H9 (cell line): Measurements from ENCODE around the gene CDK14. TPM values are rescaled to one million over a fixed set of nuclear protein-coding genes. Genes with fewer than 3 reads are reported as not detected.

Experiments
- DNase-seq: peaks from one replicate; pipeline ENCODE4 v3.0.0-alpha.2; 2017
- H2AFZ ChIP-seq: one replicate; pipeline ENCODE4 v1.6.1; 2013; ENCODE audit warnings: mild to moderate bottlenecking, low read length, control low read depth, moderate library complexity
- H2AK5ac ChIP-seq: 2 replicates; pipeline ENCODE4 v1.6.1; 2013; ENCODE audit warnings: low read length, control low read depth, mixed read lengths; ENCODE audit not compliant: insufficient read length
- H2BK120ac ChIP-seq: one replicate; pipeline ENCODE4 v1.6.1; 2013; ENCODE audit warnings: low read depth, mild to moderate bottlenecking, low read length, control low read depth, inconsistent platforms; ENCODE audit not compliant: poor library complexity, severe bottlenecking
- H2BK12ac ChIP-seq: 2 replicates; pipeline ENCODE4 v1.6.1; 2013; ENCODE audit warnings: low read length, control low read depth, mixed read lengths, low read depth; ENCODE audit not compliant: insufficient read length
- H2BK15ac ChIP-seq: 2 replicates; pipeline ENCODE4 v1.6.1; 2013; ENCODE audit warnings: low read depth, low read length, control low read depth
- H2BK20ac ChIP-seq: one replicate; pipeline ENCODE4 v1.6.1; 2013; ENCODE audit warnings: low read depth, mild to moderate bottlenecking, low read length, control low read depth, inconsistent platforms; ENCODE audit not compliant: poor library complexity, severe bottlenecking
- H2BK5ac ChIP-seq: 2 replicates; pipeline ENCODE4 v1.6.1; 2013; ENCODE audit warnings: low read length, control low read depth, mixed read lengths; ENCODE audit not compliant: insufficient read length
- H3K14ac ChIP-seq: 2 replicates; pipeline ENCODE4 v1.6.1; 2013; ENCODE audit warnings: low read length, control low read depth; ENCODE audit not compliant: insufficient read depth
- H3K18ac ChIP-seq: 2 replicates; pipeline ENCODE4 v1.6.1; 2013; ENCODE audit warnings: low read depth, mild to moderate bottlenecking, mixed read lengths, low read length, control low read depth; ENCODE audit not compliant: insufficient read length
- H3K23ac ChIP-seq: 2 replicates; pipeline ENCODE4 v1.6.1; 2013; ENCODE audit warnings: low read length, control low read depth, mixed read lengths, low read depth; ENCODE audit not compliant: insufficient read length
- H3K23me2 ChIP-seq: 2 replicates; pipeline ENCODE4 v1.6.1; 2013; ENCODE audit warnings: low read depth, mild to moderate bottlenecking, mixed read lengths, low read length, control low read depth; ENCODE audit not compliant: insufficient read length, poor library complexity, severe bottlenecking
- H3K27ac ChIP-seq: 2 replicates; pipeline ENCODE4 v1.5.1; 2013; ENCODE audit warnings: low read length, control low read depth, mixed read lengths, low read depth; ENCODE audit not compliant: insufficient read length
- H3K27me3 ChIP-seq: 2 replicates; pipeline ENCODE4 v1.6.1; 2013; ENCODE audit warnings: low read length, control low read depth, inconsistent platforms; ENCODE audit not compliant: insufficient read depth
- H3K4ac ChIP-seq: 2 replicates; pipeline ENCODE4 v1.6.1; 2013; ENCODE audit warnings: low read depth, mild to moderate bottlenecking, control low read depth, inconsistent platforms, low read length, moderate library complexity
- H3K4me1 ChIP-seq: 2 replicates; pipeline ENCODE4 v1.6.1; 2013; ENCODE audit warnings: low read length, control low read depth, inconsistent platforms; ENCODE audit not compliant: insufficient read depth
- H3K4me2 ChIP-seq: 2 replicates; pipeline ENCODE4 v1.6.1; 2013; ENCODE audit warnings: low read length, control low read depth, mixed read lengths; ENCODE audit not compliant: insufficient read length, insufficient read depth
- H3K56ac ChIP-seq: 2 replicates; pipeline ENCODE4 v1.6.1; 2013; ENCODE audit warnings: low read depth, mild to moderate bottlenecking, mixed read lengths, low read length, control low read depth; ENCODE audit not compliant: insufficient read length
- H3K79me1 ChIP-seq: 2 replicates; pipeline ENCODE4 v1.6.1; 2013; ENCODE audit warnings: low read depth, mild to moderate bottlenecking, moderate library complexity, low read length, control low read depth, inconsistent platforms; ENCODE audit not compliant: insufficient read depth, poor library complexity, severe bottlenecking
- H3K79me2 ChIP-seq: 2 replicates; pipeline ENCODE4 v1.6.1; 2013; ENCODE audit warnings: low read length, control low read depth, inconsistent platforms; ENCODE audit not compliant: insufficient read depth
- H3K9ac ChIP-seq: 2 replicates; pipeline ENCODE4 v1.6.1; 2013; ENCODE audit warnings: low read length, control low read depth, mixed read lengths; ENCODE audit not compliant: insufficient read length; ENCODE audit errors: extremely low read depth
- H3K9me3 ChIP-seq: one replicate; pipeline ENCODE4 v1.6.1; 2013; ENCODE audit warnings: low read depth, low read length, inconsistent platforms; ENCODE audit not compliant: control insufficient read depth
- H3T11ph ChIP-seq: one replicate; pipeline ENCODE4 v1.6.1; 2013; ENCODE audit warnings: mild to moderate bottlenecking, low read length, control low read depth, inconsistent platforms
- H4K20me1 ChIP-seq: one replicate; pipeline ENCODE4 v1.6.1; 2013; ENCODE audit not compliant: control insufficient read depth, insufficient read length, insufficient read depth
- H4K5ac ChIP-seq: 2 replicates; pipeline ENCODE4 v1.6.1; 2013; ENCODE audit warnings: low read depth, mild to moderate bottlenecking, mixed read lengths, low read length, control low read depth; ENCODE audit not compliant: insufficient read length
- H4K8ac ChIP-seq: replicated peaks from 2 replicates; pipeline ENCODE4 v1.6.1; 2013; ENCODE audit warnings: low read length, control low read depth, mixed read lengths, low read depth; ENCODE audit not compliant: insufficient read length
- H4K91ac ChIP-seq: 2 replicates; pipeline ENCODE4 v1.6.1; 2013; ENCODE audit warnings: low read depth, mild to moderate bottlenecking, moderate library complexity, mixed read lengths, low read length, control low read depth; ENCODE audit not compliant: insufficient read length
- H3K27ac Mint-ChIP-seq, 3 experiments: 2 replicates in 2 of 3; 3 replicates in 1 of 3; pipeline ENCODE4 v1.8.0; 2020 to 2021; ENCODE audit warnings: mixed read lengths in 3 of 3, mild to moderate bottlenecking in 1 of 3, moderate library complexity in 1 of 3
- H3K27me3 Mint-ChIP-seq: 2 replicates; pipeline ENCODE4 v1.8.0; 2021; ENCODE audit warnings: low read depth, mild to moderate bottlenecking, moderate library complexity, mixed read lengths
- H3K36me3 Mint-ChIP-seq, 3 experiments: 2 replicates in 2 of 3; 3 replicates in 1 of 3; pipeline ENCODE4 v1.8.0; 2020 to 2021; ENCODE audit warnings: low read depth in 3 of 3, mixed read lengths in 3 of 3; ENCODE audit not compliant: insufficient read depth in 1 of 3
- H3K4me1 Mint-ChIP-seq, 2 experiments: 2 replicates each; pipeline ENCODE4 v1.8.0; 2020; ENCODE audit warnings: mixed read lengths in 2 of 2
- H3K4me3 Mint-ChIP-seq, 2 experiments: 2 replicates in 1 of 2; 3 replicates in 1 of 2; pipeline ENCODE4 v1.8.0; 2020 to 2021; ENCODE audit warnings: mild to moderate bottlenecking in 2 of 2, mixed read lengths in 2 of 2, moderate library complexity in 1 of 2
- H3K9me3 Mint-ChIP-seq, 2 experiments: 2 replicates in 1 of 2; 3 replicates in 1 of 2; pipeline ENCODE4 v1.8.0; 2020; ENCODE audit warnings: mild to moderate bottlenecking in 2 of 2, mixed read lengths in 2 of 2, moderate library complexity in 1 of 2
- CTCF ChIP-seq: fragments of 200-600 bp; sonication (generic); conservative IDR thresholded peaks from 3 replicates; pipeline ENCODE4 v1.8.0; 2021; ENCODE audit warnings: antibody characterized with exemption, mild to moderate bottlenecking
- WGBS: extraction: QIAGEN DNeasy Blood & Tissue Kit; methylation state at CpG from one replicate; pipeline ENCODE4 v1.1.7; 2013; ENCODE audit warnings: missing lambda C conversion rate, low lambda C conversion rate, mixed read lengths; ENCODE audit not compliant: insufficient read length; ENCODE audit errors: extremely low coverage; 5-methylcytosine and 5-hydroxymethylcytosine counted together
- total RNA-seq: library from RNA; stranded (reverse); gene quantifications from 2 replicates; pipeline ENCODE4 v1.2.1, GENCODE V29; 2021

Gene CDK14
- total RNA-seq, 1 experiment from 2014 or later, result 23.9 TPM

- H3K23me2 ChIP-seq, result no peaks in the 10 kb centered on the region
- no peak overlapping the region for H2BK5ac ChIP-seq
- no peak overlapping the region for H3K14ac ChIP-seq
- no peak overlapping the region for H3K4me2 ChIP-seq
- no peak overlapping the region for H3K4me3 Mint-ChIP-seq
- H3K27me3 Mint-ChIP-seq, result no peaks in the 10 kb centered on the region
- no peaks in the 10 kb centered on the region for H3K27me3 ChIP-seq
- no peak for TF ChIP-seq CTCF
- no peak overlapping the region for H4K91ac ChIP-seq
- no peak overlapping the region for H2BK15ac ChIP-seq
- H3K36me3 Mint-ChIP-seq, result peaks cover 22 to 31% (median 25%) of the 10 kb centered on the region in 3 experiments
- H3K79me2 ChIP-seq, result no peaks in the 10 kb centered on the region
- H2AK5ac ChIP-seq, result no peak overlapping the region
- no peaks in the 10 kb centered on the region for H4K20me1 ChIP-seq
- WGBS, result no CpG with 5 or more reads among the region's 3 CpGs
- H3K27ac Mint-ChIP-seq, result no peak overlapping the region
- no peak overlapping the region for H3K23ac ChIP-seq
- no peak overlapping the region for H3K27ac ChIP-seq
- no peak for DNase-seq
- peaks cover 24 to 28% of the 10 kb centered on the region in 2 experiments for H3K9me3 Mint-ChIP-seq
- H3K18ac ChIP-seq, result no peak overlapping the region
- H3K4me1 Mint-ChIP-seq, result peaks cover 7 to 14% of the 10 kb centered on the region in 2 experiments
- peaks cover 4% of the 10 kb centered on the region for H3K9me3 ChIP-seq
- H4K8ac ChIP-seq, result no peak overlapping the region
- no peak overlapping the region for H2AFZ ChIP-seq
- H3K4me1 ChIP-seq, result no peaks in the 10 kb centered on the region; the same call in 1 of the 2 replicates
- no peak overlapping the region for H2BK20ac ChIP-seq
- no peak overlapping the region for H3K56ac ChIP-seq
- no peak overlapping the region for H2BK12ac ChIP-seq
- no peak overlapping the region for H3K9ac ChIP-seq
- no peak overlapping the region for H2BK120ac ChIP-seq
- no peak overlapping the region for H4K5ac ChIP-seq
- H3K79me1 ChIP-seq, result no peaks in the 10 kb centered on the region
- no peak overlapping the region for H3T11ph ChIP-seq
- no peak overlapping the region for H3K4ac ChIP-seq
Observed at GRCh38 chr7:90828601-90829000, 232.5 kb downstream of the CDK14 start.
